22Rv1 (cell line): ENCODE data around the gene SAMD4A.

Experiments used
- ZFX ChIP-seq: fragments of 450-650 bp; IDR thresholded peaks from 2 replicates; pipeline ENCODE4 v1.6.1; 2017; ENCODE audit warnings: antibody characterized with exemption, borderline replicate concordance
- TF ChIP-seq, protein P1 (sequence below): fragments of 450-650 bp; IDR thresholded peaks from 2 replicates; pipeline ENCODE4 v1.5.1; 2017; ENCODE audit warnings: mild to moderate bottlenecking

DNA sequence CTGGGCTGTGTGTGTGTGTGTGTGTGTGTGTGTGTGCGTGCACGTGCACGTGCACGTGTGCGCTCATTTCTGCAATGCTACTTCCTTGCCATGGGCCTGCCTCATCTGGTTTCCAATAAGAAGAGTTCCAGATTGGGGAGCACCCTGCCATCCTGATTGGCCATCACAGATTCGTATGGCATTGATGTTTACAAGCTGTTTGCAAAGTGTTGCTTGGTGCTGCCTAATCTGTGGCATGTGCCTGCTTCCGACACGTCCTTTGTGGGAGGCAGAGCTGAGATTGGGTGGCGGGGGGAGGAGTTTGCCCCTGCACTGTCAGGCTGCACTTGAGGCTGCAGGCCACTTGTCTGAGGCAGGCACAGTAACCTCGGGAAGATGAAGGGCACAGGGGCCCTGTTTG is 39.2 kb downstream of the SAMD4A start:
- TF ChIP-seq, protein P1, sequence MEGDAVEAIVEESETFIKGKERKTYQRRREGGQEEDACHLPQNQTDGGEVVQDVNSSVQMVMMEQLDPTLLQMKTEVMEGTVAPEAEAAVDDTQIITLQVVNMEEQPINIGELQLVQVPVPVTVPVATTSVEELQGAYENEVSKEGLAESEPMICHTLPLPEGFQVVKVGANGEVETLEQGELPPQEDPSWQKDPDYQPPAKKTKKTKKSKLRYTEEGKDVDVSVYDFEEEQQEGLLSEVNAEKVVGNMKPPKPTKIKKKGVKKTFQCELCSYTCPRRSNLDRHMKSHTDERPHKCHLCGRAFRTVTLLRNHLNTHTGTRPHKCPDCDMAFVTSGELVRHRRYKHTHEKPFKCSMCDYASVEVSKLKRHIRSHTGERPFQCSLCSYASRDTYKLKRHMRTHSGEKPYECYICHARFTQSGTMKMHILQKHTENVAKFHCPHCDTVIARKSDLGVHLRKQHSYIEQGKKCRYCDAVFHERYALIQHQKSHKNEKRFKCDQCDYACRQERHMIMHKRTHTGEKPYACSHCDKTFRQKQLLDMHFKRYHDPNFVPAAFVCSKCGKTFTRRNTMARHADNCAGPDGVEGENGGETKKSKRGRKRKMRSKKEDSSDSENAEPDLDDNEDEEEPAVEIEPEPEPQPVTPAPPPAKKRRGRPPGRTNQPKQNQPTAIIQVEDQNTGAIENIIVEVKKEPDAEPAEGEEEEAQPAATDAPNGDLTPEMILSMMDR = no peak
- TF ChIP-seq ZFX = no peak
